HG02840 (cell line): ENCODE measurements around the gene ZNF436.
A peak's percentile ranks its signal among the peaks of the same experiment; 100 is the strongest.
"Not testable (repeated sequence)": the region's sequence is repeated elsewhere in the genome, so short reads cannot be mapped to it uniquely, and the experiment has no call there.

Experiments
- ATAC-seq: cut with Tn5 transposase; IDR thresholded peaks from one replicate; pipeline ENCODE4 v1.9.1; 2021; ENCODE audit warnings: mild to moderate bottlenecking, moderate library complexity, moderate number of reproducible peaks; ENCODE audit not compliant: unreplicated experiment, low FRiP score

ZNF436 gene

DNA sequence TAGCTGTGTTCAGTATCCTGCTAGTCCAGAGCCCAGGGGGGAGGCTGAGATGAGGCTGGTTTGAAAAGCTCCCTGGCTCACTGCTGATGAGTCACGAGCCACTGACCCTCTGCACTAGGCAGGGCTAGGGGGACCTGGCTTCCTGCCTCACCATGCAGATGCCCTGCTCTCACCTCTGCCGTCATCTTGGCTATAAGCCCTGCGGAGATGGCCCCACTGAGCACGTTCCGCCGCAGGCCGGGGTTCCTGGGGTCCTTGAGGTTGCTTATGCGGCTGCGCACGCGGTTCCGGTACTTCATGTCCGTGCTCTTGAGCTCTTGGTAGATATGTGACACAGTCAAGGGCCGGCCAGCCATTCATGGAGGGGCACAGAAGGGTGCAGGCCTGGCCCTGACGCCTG is 24.1 kb upstream of the ZNF436 start:
- ATAC-seq: no peak

DNA sequence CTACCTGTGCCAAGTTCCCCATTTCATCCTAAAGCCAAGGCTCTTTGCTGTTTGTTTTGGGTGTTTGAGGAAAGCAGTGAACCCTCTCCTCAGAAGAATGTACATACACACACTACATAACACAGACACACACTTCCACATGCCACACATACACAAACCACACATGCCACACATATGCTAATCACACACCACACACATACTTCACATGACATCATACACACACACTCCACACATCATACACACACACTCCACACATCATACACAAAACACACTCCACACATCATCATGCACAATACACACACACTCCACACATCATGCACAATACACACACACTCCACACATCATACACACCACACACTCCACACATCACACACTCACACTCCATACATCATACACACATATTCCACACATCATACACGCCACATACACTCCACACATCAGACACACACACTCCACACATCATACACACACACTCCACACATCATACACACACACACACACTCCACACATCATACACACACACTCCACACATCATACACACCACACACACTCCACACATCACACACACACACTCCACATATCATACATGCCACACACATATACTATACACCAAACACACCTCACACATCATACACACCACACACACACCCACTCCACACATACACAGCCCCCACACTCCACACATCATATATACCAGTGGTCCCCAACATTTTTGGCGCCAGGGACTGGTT is 22.7 kb upstream of the ZNF436 start:
- no peak for ATAC-seq

DNA sequence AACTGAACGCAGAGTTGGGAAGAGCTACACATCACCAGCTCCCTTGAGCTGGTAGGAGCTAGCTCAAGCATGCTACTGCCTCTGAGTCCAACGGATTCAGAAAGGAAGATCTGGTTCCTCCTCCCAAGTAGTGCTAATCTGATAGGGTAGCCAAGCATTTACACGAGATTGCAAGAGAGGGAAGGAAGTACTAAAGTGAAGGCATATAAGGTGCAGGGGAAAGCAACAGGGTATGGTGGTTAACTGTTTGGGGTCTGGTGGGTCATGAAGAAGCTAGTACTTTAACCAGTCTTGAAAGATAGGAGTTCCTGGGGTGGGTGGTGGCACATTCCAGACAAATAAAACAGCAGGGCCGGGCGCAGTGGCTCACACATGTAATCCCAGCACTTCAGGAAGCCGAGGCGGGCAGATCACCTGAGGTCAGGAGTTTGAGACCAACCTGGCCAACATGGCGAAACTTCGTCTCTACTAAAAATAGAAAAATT is 20.2 kb upstream of the ZNF436 start:
- ATAC-seq: no peak

DNA sequence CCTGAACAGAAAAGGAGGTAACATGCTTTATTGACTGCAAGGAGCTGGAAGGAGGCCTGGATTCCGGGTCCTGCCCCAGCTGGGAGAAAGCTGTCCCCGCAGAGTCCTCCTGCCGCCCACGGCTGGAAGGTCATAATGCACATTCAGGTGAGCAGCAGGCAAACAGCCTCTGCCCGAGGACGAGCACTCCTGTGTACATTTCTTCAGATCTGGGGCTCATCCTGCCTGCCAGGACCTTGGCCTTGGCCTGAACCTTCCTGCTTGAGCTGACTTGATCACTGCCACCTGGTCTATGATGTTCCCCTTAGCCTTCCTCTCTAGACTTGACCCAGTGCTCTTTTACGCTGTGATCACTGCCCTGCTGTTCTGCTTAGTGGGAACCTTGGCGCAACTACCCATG is 17.9 kb upstream of the ZNF436 start:
- no peak for ATAC-seq

DNA sequence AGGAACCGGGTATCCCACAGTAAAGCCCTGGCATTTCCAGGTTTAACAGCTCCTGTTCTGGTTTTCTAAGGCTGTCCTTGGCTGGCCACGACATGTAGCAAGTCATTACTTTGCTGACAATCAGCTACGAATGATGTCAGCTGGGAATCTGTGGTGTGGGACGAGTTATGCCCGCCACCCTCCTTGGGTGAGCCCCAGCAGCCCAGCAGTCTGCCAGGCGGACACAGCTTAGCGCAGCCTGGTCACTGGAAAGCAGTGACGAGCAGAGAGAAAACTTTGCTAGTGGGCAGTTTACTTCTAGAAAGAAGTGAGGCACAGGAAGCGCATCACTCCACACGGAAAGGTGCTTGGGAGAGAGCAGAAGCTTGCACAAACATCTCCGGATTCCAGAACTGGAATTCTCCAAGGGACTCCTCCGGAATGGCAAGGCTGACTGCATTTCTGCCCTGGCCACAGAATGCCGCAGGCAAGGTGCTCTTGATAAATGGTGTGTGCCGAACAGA is 15.5 kb upstream of the ZNF436 start:
- no peak for ATAC-seq

DNA sequence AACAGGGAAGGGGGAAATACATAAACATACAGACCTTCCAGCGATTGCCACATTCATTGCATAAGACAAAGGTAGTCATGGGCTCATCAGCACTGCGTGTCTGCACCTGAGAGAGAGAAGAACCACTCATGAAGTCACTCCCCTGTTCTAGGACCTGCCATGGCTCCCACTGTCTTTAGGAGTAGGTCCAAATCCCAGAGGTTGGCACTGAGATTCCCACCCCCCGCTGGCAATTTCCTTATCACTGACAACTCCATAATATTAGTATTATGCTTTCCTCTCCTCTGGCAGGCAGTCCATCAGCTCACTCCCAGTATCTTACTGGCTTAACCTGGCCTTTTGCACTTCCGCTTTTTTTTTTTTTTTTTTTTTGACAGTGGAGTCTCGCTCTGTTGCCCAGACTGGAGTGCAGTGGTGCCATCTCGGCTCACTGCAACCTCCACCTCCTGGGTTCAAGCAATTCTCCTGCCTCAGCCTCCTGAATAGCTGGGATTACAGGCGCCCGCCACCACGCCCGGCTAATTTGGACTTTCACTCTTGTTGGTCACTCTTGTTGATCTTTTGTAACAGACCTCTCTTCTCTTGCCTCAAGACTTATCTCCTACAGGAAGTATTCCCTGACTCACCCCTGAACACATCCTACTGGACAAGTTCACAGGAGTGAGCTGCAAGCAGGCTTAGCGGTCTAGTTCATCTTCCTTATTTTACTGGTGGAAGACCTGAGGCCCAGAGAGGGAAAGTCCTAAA is 14.8 kb upstream of the ZNF436 start:
- no peak for ATAC-seq

DNA sequence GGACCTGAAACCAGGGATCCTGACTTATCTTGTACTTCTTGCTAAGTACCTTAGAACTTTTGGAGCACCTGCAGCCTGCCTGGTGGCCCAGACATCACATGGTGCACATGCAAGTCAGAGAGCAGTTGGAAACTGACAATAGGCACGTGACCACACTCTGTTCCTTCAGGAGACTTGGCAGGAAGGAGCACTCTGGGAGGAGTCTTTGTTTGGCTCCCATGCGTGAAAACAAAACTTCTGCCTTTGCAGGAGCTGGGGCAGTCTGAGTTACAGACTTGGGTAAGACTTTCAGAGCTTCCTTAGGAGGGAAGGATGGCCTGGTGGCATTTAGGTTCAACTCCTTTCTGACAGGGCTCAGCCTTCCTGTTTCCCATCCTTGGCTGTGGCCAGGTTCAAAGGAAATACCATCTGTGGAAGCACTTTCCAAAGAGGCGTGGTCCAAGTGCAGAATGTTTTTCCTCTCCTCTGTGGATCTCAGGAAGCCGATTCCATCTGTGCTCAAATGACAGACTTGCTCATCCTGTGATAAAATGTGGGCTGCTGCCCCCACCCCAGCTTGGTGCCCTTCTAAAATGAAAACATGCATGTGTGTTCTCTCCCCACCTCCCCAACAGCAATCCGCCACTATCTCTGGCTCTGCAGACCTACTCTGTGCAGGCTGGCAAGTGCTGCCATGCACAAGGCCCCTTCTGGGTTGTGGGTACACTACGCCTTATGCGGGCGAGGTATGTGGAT is 14.1 kb upstream of the ZNF436 start:
- ATAC-seq: no peak

DNA sequence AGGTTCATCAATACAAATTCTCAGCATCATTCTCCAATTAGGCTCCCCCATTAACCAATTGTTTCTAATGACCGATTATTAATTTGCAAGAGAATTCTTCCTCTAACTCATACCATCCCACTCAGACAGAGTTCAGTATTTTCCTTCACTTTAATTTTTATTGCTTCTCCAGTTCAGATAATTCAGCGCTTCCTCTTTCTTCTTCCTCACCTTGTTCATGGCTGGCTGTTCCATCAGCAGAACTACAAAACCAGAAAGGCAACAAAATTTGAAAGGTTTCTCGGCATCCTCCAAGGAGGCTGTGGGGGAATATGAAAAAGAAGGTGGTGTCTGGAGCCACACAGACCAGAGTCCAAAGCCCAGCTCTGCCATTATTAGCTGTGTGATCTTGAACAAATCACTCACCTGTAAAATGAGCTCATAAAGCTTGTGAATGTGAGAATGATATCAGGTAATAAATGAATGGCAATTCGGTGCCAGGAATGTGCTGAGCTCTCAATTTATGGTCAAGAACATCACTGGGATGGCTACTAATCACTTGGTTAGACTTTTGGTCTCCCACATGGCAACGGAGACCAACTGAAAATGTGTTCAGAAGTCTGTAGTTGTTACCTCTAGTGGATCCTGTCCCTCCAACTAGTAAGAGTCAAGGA is 11.7 kb upstream of the ZNF436 start:
- no peak for ATAC-seq

DNA sequence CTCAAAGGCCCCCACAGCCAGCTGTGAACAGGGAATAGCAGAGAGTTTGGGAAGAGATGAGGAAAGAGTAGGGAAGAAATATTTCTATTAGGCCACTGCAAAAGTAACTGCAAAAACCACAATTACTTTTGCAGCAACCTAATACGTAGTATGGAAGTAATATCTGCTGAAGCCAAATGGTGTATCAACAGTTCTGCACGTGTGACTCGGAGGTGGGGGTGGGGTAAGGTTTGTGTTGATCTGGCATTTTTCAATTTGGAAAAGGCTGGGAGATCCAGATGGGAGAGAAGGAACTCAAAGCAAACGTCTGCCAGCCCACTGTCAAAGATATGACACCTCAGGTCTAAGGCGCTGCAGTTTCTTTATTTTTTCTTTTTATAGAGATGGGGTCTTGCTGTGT is 11.1 kb upstream of the ZNF436 start:
- ATAC-seq: no peak

DNA sequence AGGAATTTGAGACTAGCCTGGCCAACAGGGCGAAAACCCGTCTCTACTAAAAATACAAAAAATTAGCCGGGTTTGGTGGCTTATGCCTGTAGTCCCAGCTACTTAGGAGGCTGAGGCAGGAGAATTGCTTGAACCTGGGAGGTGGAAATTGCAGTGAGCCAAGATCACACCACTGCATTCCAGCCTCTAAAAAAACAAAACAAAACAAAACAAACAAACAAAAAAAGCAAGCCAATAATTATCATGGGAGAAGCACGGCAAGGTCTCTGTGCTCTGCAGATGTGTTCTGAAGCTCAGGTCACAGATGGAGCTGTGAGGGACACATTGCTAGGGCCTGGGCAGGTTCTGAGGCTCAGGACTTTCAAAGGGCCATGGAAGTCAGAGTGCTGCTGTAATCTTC is 10.6 kb upstream of the ZNF436 start:
- ATAC-seq: not testable (repeated sequence)

DNA sequence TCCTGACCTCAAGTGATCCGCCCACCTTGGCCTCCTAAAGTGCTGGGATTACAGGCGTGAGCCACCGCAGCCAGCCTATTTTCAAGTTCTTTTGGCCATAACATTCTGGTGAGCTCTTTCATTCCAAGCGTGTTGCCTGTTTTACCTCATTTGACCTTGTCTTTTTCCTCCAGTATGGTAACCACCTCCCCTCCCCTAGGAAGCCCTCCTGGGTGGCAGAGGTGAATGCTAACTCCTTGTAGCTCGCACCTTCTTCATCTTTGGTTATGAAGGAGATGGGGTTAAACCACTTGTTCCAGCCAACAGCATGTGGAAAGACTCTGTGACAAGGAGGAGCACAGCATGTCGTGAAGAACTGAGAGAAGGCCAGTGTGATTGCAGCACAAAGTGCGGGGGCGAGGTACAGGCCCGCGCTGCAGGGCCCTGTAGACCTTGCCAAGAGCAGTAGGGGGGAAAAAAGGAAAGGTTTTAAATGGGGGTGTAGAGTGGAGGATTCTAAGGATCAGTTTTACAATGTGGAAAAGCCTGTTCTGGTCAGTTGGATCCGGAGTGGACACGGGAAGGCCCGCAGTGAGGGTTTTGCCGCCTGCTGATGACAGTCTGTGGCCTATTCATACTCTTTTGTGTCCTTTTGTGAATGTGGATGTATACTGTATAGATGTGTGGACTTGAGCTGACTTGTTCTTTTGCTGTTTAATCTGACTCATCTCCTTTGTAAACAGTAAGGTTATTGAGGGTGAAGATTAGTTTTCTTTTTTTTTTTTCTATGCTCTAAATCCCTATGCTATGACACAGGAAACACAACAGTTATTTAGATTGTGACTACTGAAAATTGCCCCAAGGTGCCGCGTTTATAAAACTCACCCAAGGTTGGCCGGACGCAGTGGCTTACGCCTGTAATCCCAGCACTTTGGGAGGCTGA is 7.5 kb upstream of the ZNF436 start:
- no peak for ATAC-seq

DNA sequence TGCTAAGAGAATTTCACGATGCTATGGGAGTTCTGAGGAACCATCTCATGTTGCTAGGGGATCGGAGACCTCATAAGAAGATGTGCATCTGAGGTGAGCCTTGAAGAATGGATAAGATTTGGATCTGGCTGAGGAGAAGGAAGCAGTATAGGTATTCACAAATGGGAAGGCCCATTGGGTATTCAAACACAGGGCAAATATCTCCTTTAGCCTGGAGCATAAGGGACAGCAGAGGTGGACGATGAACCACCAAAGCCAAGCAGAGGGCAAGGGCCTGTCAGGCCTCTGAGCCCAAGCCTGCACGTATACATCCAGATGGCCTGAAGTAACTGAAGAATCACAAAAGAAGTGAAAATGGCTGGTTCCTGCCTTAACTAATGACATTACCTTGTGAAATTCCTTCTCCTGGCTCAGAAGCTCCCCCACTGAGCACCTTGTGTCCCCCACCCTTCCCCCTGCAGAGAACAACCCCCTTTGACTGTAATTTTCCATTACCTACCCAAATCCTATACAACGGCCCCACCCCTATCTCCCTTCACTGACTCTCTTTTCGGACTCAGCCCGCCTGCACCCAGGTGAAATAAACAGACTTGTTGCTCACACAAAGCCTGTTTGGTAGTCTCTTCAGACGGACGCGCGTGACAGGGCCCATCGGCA is 4.6 kb upstream of the ZNF436 start:
- ATAC-seq: not testable (repeated sequence)

DNA sequence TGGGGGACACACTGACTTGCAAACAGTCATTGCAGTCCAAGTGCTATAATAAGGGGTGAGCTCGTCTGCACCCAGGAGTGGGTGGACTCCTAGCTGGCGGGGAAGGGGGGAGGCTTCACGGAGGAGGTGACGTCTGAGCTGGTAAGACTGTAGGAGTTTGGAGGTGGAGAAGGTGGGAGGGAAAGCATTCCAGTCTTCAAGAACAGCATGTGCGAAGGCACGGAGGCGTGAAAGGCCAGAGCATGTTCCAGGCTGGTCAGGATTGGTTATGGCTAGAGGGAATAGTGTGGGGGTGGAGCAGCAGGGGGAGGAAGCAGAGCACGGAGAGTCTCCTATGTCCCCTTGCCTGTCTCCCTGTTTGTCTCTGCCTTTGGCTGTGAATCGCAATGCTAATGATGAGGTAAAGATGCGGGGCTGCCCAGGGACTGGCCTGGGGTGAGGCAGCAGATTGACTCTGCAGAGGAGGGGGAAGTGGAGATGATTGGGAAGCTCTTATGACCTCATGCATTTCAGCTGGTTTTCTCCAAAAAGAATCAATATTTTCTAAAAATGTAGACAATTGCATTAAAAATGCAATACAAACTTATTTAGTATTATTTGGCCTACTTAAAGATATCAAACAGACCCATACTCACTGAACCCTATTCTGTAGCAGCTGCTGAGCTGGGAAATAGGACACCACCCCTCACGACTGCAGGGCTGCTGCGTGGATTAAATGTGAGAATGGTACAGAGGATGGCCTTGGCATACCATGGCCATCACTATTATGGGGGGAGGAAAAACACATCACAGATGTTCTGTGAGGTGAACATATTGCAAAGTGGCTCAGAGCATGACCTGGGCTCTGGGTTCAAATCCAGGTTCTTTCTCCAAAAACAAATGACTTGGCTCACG is 2.6 kb upstream of the ZNF436 start:
- ATAC-seq: no peak

DNA sequence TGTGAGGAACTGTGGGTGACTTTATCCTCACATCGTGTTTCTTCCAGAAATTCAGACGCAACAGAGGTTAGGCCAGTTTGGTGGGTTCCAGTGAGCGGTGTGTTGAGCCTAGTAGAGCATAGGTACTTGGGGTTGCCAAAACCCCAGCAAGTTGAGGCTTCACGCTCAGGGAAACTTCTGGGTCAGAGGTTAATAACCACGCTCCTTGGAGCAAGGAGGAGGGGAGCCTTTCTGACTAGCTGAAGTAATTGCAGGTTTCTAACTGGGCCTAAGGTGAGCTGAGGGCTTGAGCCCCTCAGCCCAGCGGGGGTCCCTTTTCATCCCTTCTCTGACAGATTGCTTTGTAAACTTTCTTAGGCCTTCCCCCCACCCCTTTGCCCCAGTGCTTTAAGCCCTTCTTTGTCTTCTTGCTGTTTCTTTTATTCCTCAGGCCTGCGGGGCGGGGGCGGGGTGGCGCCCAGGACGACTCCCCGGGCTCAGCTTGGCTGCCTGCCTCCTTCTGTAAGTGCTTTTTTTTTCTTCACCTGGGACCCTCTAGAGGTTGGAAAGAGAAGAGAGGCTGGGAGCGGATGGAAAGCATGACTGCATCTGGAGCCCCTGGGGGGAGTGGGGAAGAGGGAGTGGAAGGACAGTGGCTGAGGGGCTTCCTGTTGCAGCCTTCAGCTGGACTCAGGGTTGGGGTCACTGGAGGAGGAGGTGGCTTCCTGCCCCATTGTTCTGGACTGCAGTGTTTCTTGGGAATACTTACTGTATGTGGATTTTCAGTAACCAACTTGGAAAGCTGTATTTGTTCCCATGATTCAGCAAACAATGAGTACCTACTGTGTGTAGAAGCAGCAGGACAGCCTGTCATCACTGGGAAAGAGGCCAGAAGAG is 1.3 kb upstream of the ZNF436 start:
- ATAC-seq: no peak

DNA sequence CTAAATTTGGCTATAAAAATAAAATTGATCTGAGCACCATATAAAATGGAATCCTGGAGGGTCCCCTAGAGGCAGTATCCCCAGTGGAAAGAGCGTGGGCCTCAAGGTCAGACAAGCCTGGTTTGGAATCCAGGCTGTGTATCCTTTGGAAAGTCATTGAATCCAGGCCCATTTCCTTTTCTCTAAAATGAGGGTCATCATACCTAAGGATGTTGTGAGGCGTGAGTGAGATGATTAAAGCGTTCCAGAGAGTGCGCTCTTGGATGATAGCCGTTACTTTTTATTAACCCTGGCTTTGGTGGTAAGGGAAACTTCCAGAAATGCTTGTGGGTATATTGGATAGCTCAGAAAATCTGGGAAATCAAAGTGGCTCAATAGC is 683 bp upstream of the ZNF436 start:
- ATAC-seq: no peak

DNA sequence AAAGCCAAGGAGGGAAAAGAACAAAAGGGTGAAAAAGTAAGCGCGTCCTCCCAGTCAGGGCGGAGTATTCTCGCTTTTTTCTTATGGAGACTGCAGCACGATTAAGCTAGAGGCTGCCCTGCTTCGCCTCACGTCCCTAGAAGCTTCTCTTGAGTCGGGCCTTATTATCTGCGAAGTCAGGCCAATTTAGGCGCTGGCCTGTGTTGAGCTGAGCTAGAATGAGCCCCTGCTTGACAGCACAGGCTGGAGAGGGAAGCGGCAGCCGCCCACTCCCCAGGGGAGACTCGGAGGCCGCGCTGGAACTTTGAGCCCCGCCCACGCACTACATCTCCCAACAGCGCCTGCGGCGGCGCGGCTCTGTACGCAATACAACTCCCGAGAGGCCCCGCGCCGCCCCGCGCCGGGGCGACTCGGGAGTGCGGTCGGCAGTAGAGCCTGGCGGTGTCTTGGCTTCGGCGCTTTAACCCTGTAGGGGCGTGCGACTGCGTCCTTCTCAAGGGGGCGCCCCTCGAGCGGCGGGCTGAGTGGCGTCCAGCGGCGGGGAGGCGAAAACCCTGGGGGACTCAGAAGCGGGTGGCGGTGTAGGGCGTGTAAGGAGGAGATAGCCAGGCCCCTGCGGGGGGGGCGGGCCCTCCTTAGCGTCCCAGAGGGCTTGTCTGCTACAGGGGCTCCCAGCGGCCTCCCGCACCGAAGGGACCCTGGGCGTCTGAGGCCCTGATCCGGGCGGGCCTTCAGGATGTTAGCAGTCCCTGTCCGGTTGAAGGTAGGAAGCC is 888 bp downstream of the ZNF436 start:
- peak; percentile 63 for ATAC-seq
